ENCODE results near the gene LRCH3. TPM values are rescaled to one million over a fixed set of nuclear protein-coding genes. Genes with fewer than 3 reads are reported as not detected.

LRCH3 gene
- total and polyA plus RNA-seq, 2 of the 13 experiments (the other 11 are each of a cell fraction or from before 2014, with no cell fraction given) = 25.5 to 103 TPM

- TF ChIP-seq ZFP36L1 (CRISPR knock-in tag; IDR thresholded peaks at IDR 0.05) = peak; percentile 84; the same call in 1 of the 2 replicates
- 0 out of 2 replicates have a peak, but pooled peaks have one; percentile 81 for TF ChIP-seq ZNF674 (CRISPR knock-in tag; IDR thresholded peaks at IDR 0.05; ENCODE audit: low read depth)
- peak; percentile 87 for TF ChIP-seq ZBTB14 (CRISPR knock-in tag; IDR thresholded peaks at IDR 0.05)
- 0 out of 4 replicates have a peak, but pooled peaks of 1 of the 2 experiments have one; percentile 7 for TF ChIP-seq EP300 (IDR thresholded peaks at IDR 0.05; ENCODE audit: low read depth in 2 of 2, low read length in 2 of 2)
- TF ChIP-seq EP300 (CRISPR knock-in tag; IDR thresholded peaks at IDR 0.05; ENCODE audit: borderline replicate concordance) = no peak
- peak; percentile 95 for TF ChIP-seq SRY (CRISPR knock-in tag; IDR thresholded peaks at IDR 0.05)
- TF ChIP-seq ZNF574 (CRISPR knock-in tag; IDR thresholded peaks at IDR 0.05) = peak; percentile 99
- TF ChIP-seq ZNF703 (CRISPR knock-in tag; IDR thresholded peaks at IDR 0.05; ENCODE audit: borderline replicate concordance) = no peak
- TF ChIP-seq BCL3 (CRISPR knock-in tag; IDR thresholded peaks at IDR 0.05) = peak; percentile 86; the same call in 1 of the 2 replicates
- no peak for TF ChIP-seq ZNF629 (CRISPR knock-in tag; conservative IDR thresholded peaks at IDR 0.05)
- 0 out of 2 replicates have a peak, but pooled peaks have one; percentile 44 for TF ChIP-seq ZBTB38 (CRISPR knock-in tag; IDR thresholded peaks at IDR 0.05)
- no peak for TF ChIP-seq ZNF333 (CRISPR knock-in tag; IDR thresholded peaks at IDR 0.05; ENCODE audit: borderline replicate concordance)
- TF ChIP-seq FOXC1 (CRISPR knock-in tag; IDR thresholded peaks at IDR 0.05; ENCODE audit: borderline replicate concordance) = peak; percentile 37; the same call in 1 of the 2 replicates
- TF ChIP-seq PLRG1 (conservative IDR thresholded peaks at IDR 0.05) = no peak
- TF ChIP-seq ZNF644 (CRISPR knock-in tag; IDR thresholded peaks at IDR 0.05; ENCODE audit: low read depth) = no peak
- peak; percentile 78 for TF ChIP-seq THAP11 (CRISPR knock-in tag; IDR thresholded peaks at IDR 0.05)
- TF ChIP-seq ETS1 (CRISPR knock-in tag; IDR thresholded peaks at IDR 0.05) = no peak
- peak; percentile 32; the same call in 1 of the 2 replicates for TF ChIP-seq SAP130 (CRISPR knock-in tag; IDR thresholded peaks at IDR 0.05; ENCODE audit: low read depth)
- no peak for TF ChIP-seq SP1 (IDR thresholded peaks at IDR 0.05)
- TF ChIP-seq SP1 (CRISPR knock-in tag; IDR thresholded peaks at IDR 0.05) = no peak
- peak; percentile 84 for TF ChIP-seq ZNF138 (CRISPR knock-in tag; IDR thresholded peaks at IDR 0.05; ENCODE audit: low read depth)
- TF ChIP-seq FOXP4 (CRISPR knock-in tag; IDR thresholded peaks at IDR 0.05) = 0 out of 2 replicates have a peak, but pooled peaks have one; percentile 21
Observed at GRCh38 chr3:197749601-197750395, 41.3 kb upstream of the LRCH3 start, which contains the start of gene FYTTD1 (continued).
